ENCODE measurements around the gene FAM181A. TPM values are rescaled to one million over a fixed set of nuclear protein-coding genes. Genes with fewer than 3 reads are reported as not detected.

FAM181A gene
- total RNA-seq, result not detected in 2 replicates

GRCh38 chr14:93926873-93927799, at the start of gene FAM181A:
FAM181A (plus strand) TSS chr14:93927344; CDS start chr14:93928286, 942 bp downstream.
- DNase-seq (ENCODE audit: low read depth), result no peak
- H3K27me3 ChIP-seq (ENCODE audit: control insufficient read depth, insufficient read depth, low read length), result peaks cover 13% of the 10 kb centered on the region
- H3K36me3 ChIP-seq (ENCODE audit: control insufficient read depth, insufficient read depth, low read length), result no peaks in the 10 kb centered on the region
- TF ChIP-seq, protein P1, sequence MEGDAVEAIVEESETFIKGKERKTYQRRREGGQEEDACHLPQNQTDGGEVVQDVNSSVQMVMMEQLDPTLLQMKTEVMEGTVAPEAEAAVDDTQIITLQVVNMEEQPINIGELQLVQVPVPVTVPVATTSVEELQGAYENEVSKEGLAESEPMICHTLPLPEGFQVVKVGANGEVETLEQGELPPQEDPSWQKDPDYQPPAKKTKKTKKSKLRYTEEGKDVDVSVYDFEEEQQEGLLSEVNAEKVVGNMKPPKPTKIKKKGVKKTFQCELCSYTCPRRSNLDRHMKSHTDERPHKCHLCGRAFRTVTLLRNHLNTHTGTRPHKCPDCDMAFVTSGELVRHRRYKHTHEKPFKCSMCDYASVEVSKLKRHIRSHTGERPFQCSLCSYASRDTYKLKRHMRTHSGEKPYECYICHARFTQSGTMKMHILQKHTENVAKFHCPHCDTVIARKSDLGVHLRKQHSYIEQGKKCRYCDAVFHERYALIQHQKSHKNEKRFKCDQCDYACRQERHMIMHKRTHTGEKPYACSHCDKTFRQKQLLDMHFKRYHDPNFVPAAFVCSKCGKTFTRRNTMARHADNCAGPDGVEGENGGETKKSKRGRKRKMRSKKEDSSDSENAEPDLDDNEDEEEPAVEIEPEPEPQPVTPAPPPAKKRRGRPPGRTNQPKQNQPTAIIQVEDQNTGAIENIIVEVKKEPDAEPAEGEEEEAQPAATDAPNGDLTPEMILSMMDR (IDR thresholded peaks at IDR 0.05; ENCODE audit: insufficient read depth, low read length, poor library complexity, severe bottlenecking), result no peak
- no peak within 1 kb of the TSS for H3K4me3 ChIP-seq (ENCODE audit: low read depth, low read length)

- Histone ChIP-seq H3K36me3 (ENCODE audit: control insufficient read depth, insufficient read depth, low read length) (no peaks in the 10 kb centered on the region), H3K4me3 (ENCODE audit: low read depth, low read length) (no peak overlapping the region), H3K27me3 (ENCODE audit: control insufficient read depth, insufficient read depth, low read length) (no peaks in the 10 kb centered on the region)
- DNase-seq (ENCODE audit: low read depth), result no peak
- TF ChIP-seq, protein P1 (IDR thresholded peaks at IDR 0.05; ENCODE audit: insufficient read depth, low read length, poor library complexity, severe bottlenecking), result no peak
Observed at GRCh38 chr14:93878212-93878611, 48.9 kb upstream of the FAM181A start.

DNA sequence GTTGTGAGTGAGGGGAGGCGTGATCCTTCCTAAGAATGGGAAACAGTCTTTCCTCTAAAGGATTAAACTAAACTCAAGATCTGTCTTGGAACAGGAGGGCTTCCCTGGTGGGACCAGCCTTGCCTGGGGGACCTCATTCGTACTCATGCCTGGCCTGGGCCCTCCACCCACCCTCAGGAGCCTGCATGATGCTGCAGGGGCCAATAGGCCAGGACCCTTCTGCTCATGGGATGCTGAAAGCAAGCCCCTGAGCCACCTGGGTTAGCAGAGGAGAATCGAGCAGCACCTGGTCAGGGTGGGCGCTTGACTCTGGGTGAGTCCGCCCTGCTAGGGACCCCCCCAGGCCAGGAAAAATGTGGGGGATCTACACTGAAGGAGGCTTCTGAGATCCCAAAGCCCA, 48.3 kb upstream of the FAM181A start:
- Histone ChIP-seq H3K27me3 (ENCODE audit: control insufficient read depth, insufficient read depth, low read length) (no peaks in the 10 kb centered on the region), H3K36me3 (ENCODE audit: control insufficient read depth, insufficient read depth, low read length) (no peaks in the 10 kb centered on the region), H3K4me3 (ENCODE audit: low read depth, low read length) (no peak overlapping the region)
- DNase-seq (ENCODE audit: low read depth), result no peak
- TF ChIP-seq, protein P1 (IDR thresholded peaks at IDR 0.05; ENCODE audit: insufficient read depth, low read length, poor library complexity, severe bottlenecking), result no peak

DNA sequence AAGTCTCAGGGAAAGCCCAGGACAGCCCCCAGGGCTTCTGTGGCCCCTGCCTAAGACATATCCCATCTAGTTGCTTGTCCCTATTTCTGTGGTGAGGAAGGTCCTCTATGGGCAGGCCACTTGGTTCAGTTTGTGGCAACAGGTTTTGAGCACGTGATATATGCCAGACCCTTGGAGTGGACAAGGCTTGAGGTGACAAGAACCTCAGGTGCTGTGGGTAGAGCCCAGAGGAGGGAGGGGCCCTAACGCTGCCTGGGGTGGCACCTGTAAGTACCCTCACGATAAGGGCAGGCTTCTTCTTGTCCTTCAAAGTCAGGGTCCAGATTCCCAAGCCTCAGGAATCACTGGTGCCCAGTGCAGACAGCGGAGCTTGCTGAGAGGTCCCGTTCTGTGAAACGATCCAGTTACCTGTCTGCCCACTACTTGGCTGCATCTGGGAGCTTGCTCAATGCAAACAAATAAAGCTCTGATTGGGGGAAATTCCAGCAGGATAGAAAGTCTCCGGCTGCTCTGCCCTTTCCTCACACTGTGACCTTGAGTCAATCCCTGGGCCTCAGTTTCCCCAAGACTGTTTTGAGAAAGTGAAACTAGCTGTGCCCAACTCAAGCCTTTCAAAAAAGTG, 47.7 kb upstream of the FAM181A start:
- Histone ChIP-seq H3K27me3 (ENCODE audit: control insufficient read depth, insufficient read depth, low read length) (no peaks in the 10 kb centered on the region), H3K36me3 (ENCODE audit: control insufficient read depth, insufficient read depth, low read length) (no peaks in the 10 kb centered on the region), H3K4me3 (ENCODE audit: low read depth, low read length) (no peak overlapping the region)
- TF ChIP-seq, protein P1 (IDR thresholded peaks at IDR 0.05; ENCODE audit: insufficient read depth, low read length, poor library complexity, severe bottlenecking), result no peak
- no peak for DNase-seq (ENCODE audit: low read depth)

DNA sequence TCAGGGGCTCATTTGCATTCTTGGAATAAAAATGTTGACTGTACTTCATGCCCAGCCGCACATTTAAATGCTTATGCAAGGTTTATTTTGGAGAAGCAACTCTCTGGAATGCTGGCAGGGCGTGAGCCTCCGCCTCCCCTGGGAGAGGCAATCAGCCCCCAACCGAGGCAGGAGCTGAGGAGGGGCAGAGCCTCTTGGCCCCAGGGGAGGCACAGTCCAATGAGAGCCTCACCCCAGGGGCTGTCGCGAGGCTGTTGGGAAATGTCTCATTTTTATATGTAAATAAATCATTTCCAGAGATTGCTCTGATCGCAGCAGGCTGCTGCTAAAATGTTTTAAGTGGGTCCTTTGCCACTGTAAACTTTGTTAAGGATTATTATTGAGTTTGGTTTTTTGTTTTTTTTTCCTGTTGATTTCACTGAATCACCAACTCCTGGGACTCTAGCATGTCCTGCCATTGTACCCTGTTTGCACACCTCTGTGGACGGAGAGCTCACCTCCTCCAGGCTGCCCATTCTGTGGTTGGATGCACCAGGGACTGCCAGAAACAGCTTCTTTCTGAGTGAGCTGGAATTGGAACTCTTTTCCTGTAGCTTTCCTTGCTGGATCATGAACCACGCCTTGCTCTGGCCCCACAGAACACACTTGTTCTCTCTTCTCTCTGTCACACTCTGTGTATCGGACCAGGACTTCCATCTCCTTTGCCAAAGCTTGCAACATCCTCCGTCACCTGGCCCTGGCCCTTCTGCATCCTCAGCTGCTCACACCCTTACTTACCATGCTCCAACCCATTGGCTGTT, 46.9 kb upstream of the FAM181A start:
- no peak overlapping the region for H3K4me3 ChIP-seq (ENCODE audit: low read depth, low read length)
- DNase-seq (ENCODE audit: low read depth), result no peak
- H3K36me3 ChIP-seq (ENCODE audit: control insufficient read depth, insufficient read depth, low read length), result no peaks in the 10 kb centered on the region
- H3K27me3 ChIP-seq (ENCODE audit: control insufficient read depth, insufficient read depth, low read length), result no peaks in the 10 kb centered on the region
- TF ChIP-seq, protein P1 (IDR thresholded peaks at IDR 0.05; ENCODE audit: insufficient read depth, low read length, poor library complexity, severe bottlenecking), result no peak
